Transverse colon (tissue), 4 donors: ENCODE data around the gene CDC45. TPM values are rescaled to one million over a fixed set of nuclear protein-coding genes. Genes with fewer than 3 reads are reported as not detected.

Experiments
- DNase-seq: peaks from one replicate; pipeline ENCODE4 v3.0.0-alpha.2; 2019
- H3K27ac ChIP-seq, 4 donors: fragments of 200-600 bp; sonication (generic); 2 replicates each; pipeline ENCODE4 v1.5.1; 2016 to 2018; ENCODE audit warnings: inconsistent platforms in 4 of 4
- H3K27me3 ChIP-seq: fragments of 200-600 bp; sonication (generic); 2 replicates; pipeline ENCODE4 v1.5.1; 2017; ENCODE audit warnings: inconsistent platforms
- H3K36me3 ChIP-seq, 4 donors: fragments of 200-600 bp; sonication (generic); 2 replicates each; pipeline ENCODE4 v1.5.1; 2017 to 2019; ENCODE audit warnings: inconsistent platforms in 4 of 4
- H3K4me1 ChIP-seq, 4 donors: fragments of 200-600 bp; sonication (generic); 2 replicates each; pipeline ENCODE4 v1.5.1; 2017 to 2020; ENCODE audit warnings: inconsistent platforms in 4 of 4
- H3K4me3 ChIP-seq, 4 donors: fragments of 200-600 bp; sonication (generic); 1 replicate in 1 of 4; 2 replicates in 3 of 4; pipeline versions ENCODE4 v1.5.1 to v1.6.1; 2017 to 2019; ENCODE audit warnings: inconsistent platforms in 4 of 4
- H3K9me3 ChIP-seq, 2 donors: fragments of 200-600 bp; sonication (generic); 2 replicates each; pipeline ENCODE4 v1.5.1; 2017 to 2019; ENCODE audit warnings: inconsistent platforms in 2 of 2
- CTCF ChIP-seq, 5 experiments: fragments of 200-600 bp in 3 of 5; fragments of 450-650 bp in 2 of 5; sonication (generic) in 3 of 5; IDR thresholded peaks; 1 replicate in 2 of 5; 2 replicates in 3 of 5; pipeline ENCODE4 v1.5.1; 2016 to 2017; ENCODE audit warnings: antibody characterized with exemption in 5 of 5, inconsistent platforms in 3 of 5, mild to moderate bottlenecking in 2 of 5, moderate library complexity in 1 of 5
- EP300 ChIP-seq: sonication (generic); formaldehyde crosslinking; IDR thresholded peaks from one replicate; pipeline ENCODE4 v1.6.1; 2017; ENCODE audit warnings: antibody characterized with exemption, low read depth
- POLR2A ChIP-seq: fragments of 450-650 bp; IDR thresholded peaks from one replicate; pipeline ENCODE4 v1.6.1; 2016; ENCODE audit warnings: antibody characterized with exemption, mild to moderate bottlenecking, moderate library complexity
- POLR2AphosphoS5 ChIP-seq, 3 donors: sonication (generic); formaldehyde crosslinking; IDR thresholded peaks; one replicate each; pipeline ENCODE4 v1.6.1; 2016; ENCODE audit warnings: antibody characterized with exemption in 3 of 3
- WGBS, 2 donors: methylation state at CpG; one replicate each; pipeline ENCODE4 v1.1.5; 2018; ENCODE audit warnings: low coverage in 1 of 2; 5-methylcytosine and 5-hydroxymethylcytosine counted together
- in situ Hi-C, 4 donors: fragments of 200-750 bp; cut with MboI; loops; one replicate each; pipeline versions ENCODE4 v1.15.0 to v1.15.1; 2017; ENCODE audit warnings: low sequenced_read_pairs in 3 of 4, low pct_ligation_motif_present in 1 of 4, low pct_unique_long_range_greater_than_20kb in 1 of 4
- intact Hi-C: fragments of 100-400 bp; cut with DNase I; formaldehyde crosslinking; loops from one replicate; pipeline ENCODE4 v1.15.1; 2023; ENCODE audit warnings: low total_unique reads
- total RNA-seq, 4 donors: library from RNA; depleted of rRNA; stranded (reverse); fragments of >200 nt; gene quantifications; one replicate each; pipeline ENCODE4 v1.1.0, GENCODE V29; 2016

CDC45 gene
- total RNA-seq, 4 donors from 2014 or later: 1.1 to 2.0 (median 1.2) TPM; not detected in 1

GRCh38 chr22:19470010-19470409, 9.7 kb upstream of the CDC45 start:
- no peak for DNase-seq
- 79 to 100% methylated on average over 1 to 2 of the region's 2 CpGs for WGBS, 2 donors
- no peaks in the 10 kb centered on the region for H3K4me1 ChIP-seq
- no peak overlapping the region for H3K4me3 ChIP-seq
- no peaks in the 10 kb centered on the region for H3K9me3 ChIP-seq
- H3K27me3 ChIP-seq: no peaks in the 10 kb centered on the region
- in situ Hi-C loops: no loop called here
- H3K36me3 ChIP-seq: peaks cover 0 to 61% (median 29%) of the 10 kb centered on the region in 4 donors
- TF ChIP-seq POLR2A: no peak
- no peak for TF ChIP-seq EP300
- TF ChIP-seq POLR2AphosphoS5 (IDR thresholded peaks at IDR 0.05): no peak
- TF ChIP-seq CTCF (IDR thresholded peaks at IDR 0.05): no peak
- no peak overlapping the region for H3K27ac ChIP-seq
- intact Hi-C loops: no loop called here

GRCh38 chr22:19471572-19471971, 8.1 kb upstream of the CDC45 start:
- no peak overlapping the region for H3K27ac ChIP-seq
- no peak for TF ChIP-seq POLR2AphosphoS5 (IDR thresholded peaks at IDR 0.05)
- TF ChIP-seq EP300: no peak
- no peak for TF ChIP-seq POLR2A
- TF ChIP-seq CTCF (IDR thresholded peaks at IDR 0.05): no peak
- no peaks in the 10 kb centered on the region for H3K27me3 ChIP-seq
- H3K4me1 ChIP-seq: no peaks in the 10 kb centered on the region
- H3K9me3 ChIP-seq: no peaks in the 10 kb centered on the region
- WGBS, 2 donors: 93% methylated on average over 11 of the region's 11 CpGs; no CpG with 5 or more reads in 1 of the 2 donors
- intact Hi-C loops (no loop called here), in situ Hi-C loops (no loop called here)
- H3K4me3 ChIP-seq: no peak overlapping the region
- H3K36me3 ChIP-seq: peaks cover 0 to 46% (median 21%) of the 10 kb centered on the region in 4 donors
- DNase-seq: no peak

- 90 to 93% methylated on average over 3 to 8 of the region's 8 CpGs for WGBS, 2 donors
- TF ChIP-seq POLR2A (no peak), CTCF (IDR thresholded peaks at IDR 0.05) (no peak), POLR2AphosphoS5 (IDR thresholded peaks at IDR 0.05) (no peak), EP300 (no peak)
- in situ Hi-C loops (no loop called here), intact Hi-C loops (no loop called here)
- Histone ChIP-seq H3K4me3 (no peak overlapping the region), H3K27ac (no peak overlapping the region), H3K4me1 (peaks cover 2 to 6% (median 3%) of the 10 kb centered on the region in 4 donors), H3K9me3 (no peaks in the 10 kb centered on the region), H3K27me3 (no peaks in the 10 kb centered on the region), H3K36me3 (peaks cover 0 to 39% (median 18%) of the 10 kb centered on the region in 4 donors)
- DNase-seq: no peak
These were observed 7.5 kb upstream of the CDC45 start for GRCh38 chr22:19472233-19472632.

- TF ChIP-seq POLR2A: no peak
- no peak for TF ChIP-seq CTCF (IDR thresholded peaks at IDR 0.05)
- TF ChIP-seq EP300: no peak
- TF ChIP-seq POLR2AphosphoS5 (IDR thresholded peaks at IDR 0.05): no peak
- Histone ChIP-seq H3K27me3 (no peaks in the 10 kb centered on the region), H3K4me1 (peaks cover 12 to 16% (median 14%) of the 10 kb centered on the region in 4 donors), H3K36me3 (peaks cover 0 to 33% (median 12%) of the 10 kb centered on the region in 4 donors), H3K4me3 (no peak overlapping the region), H3K9me3 (no peaks in the 10 kb centered on the region), H3K27ac (no peak overlapping the region)
- DNase-seq: no peak
- WGBS, 2 donors: 90% methylated on average over 3 of the region's 3 CpGs; no CpG with 5 or more reads in 1 of the 2 donors
- intact Hi-C loops (no loop called here), in situ Hi-C loops (no loop called here)
These were observed 6.1 kb upstream of the CDC45 start for GRCh38 chr22:19473578-19473977.
